Left lung (tissue), 10 donors: ENCODE data around the gene IFIH1. TPM values are rescaled to one million over a fixed set of nuclear protein-coding genes. Genes with fewer than 3 reads are reported as not detected.

Source experiments
- ATAC-seq: fragments of 200-7000 bp; cut with Tn5 transposase; one replicate; pipeline ENCODE4 v1.9.1; 2020; ENCODE audit warnings: moderate library complexity
- DNase-seq, 4 donors: peaks; one replicate each; pipeline ENCODE4 v3.0.0-alpha.2; 2013 to 2020
- H3K27ac ChIP-seq, 2 donors: fragments of 200-600 bp; sonication (generic) in 1 of 2; one replicate each; pipeline versions ENCODE4 v1.5.0 to v1.8.0; 2020 to 2021
- H3K27me3 ChIP-seq, 2 donors: fragments of 200-600 bp; sonication (generic) in 1 of 2; one replicate each; pipeline versions ENCODE4 v1.5.0 to v1.8.0; 2020 to 2021
- H3K36me3 ChIP-seq, 2 donors: fragments of 200-600 bp; sonication (generic) in 1 of 2; one replicate each; pipeline versions ENCODE4 v1.5.0 to v1.8.0; 2020 to 2021
- H3K4me1 ChIP-seq, 2 donors: fragments of 200-600 bp; one replicate each; pipeline ENCODE4 v1.8.0; 2021
- H3K4me3 ChIP-seq, 2 donors: fragments of 200-600 bp; sonication (generic) in 1 of 2; one replicate each; pipeline versions ENCODE4 v1.5.0 to v1.8.0; 2020 to 2021; ENCODE audit warnings: mild to moderate bottlenecking in 1 of 2
- H3K9me3 ChIP-seq, 2 donors: fragments of 200-600 bp; sonication (generic) in 1 of 2; one replicate each; pipeline versions ENCODE4 v1.5.0 to v1.8.0; 2020 to 2021
- intact Hi-C, 2 donors: fragments of 100-400 bp; cut with DNase I; formaldehyde crosslinking; loops; one replicate each; pipeline versions ENCODE4 v1.11.2 to v1.14.2; 2022
- polyA plus RNA-seq, 6 donors: library from polyadenylated mRNA; unstranded; fragments of 120-200 nt; gene quantifications; one replicate each; pipeline ENCODE4 v1.2.1, GENCODE V29; 2013; ENCODE audit not compliant: insufficient read length in 6 of 6
- total RNA-seq, 2 donors: library from RNA; stranded (reverse); fragmentation: NEBNext Ultra II Directional; extraction: Animal tissue kit (Norgen Biotek cat#: 25700); gene quantifications; one replicate each; pipeline ENCODE4 v1.2.1, GENCODE V29; 2021
- TF ChIP-seq, protein P1 (sequence below), 2 donors: fragments of 200-600 bp; sonication (generic) in 1 of 2; IDR thresholded peaks; one replicate each; pipeline versions ENCODE4 v1.5.0 to v1.8.0; 2021; ENCODE audit warnings: antibody characterized with exemption in 2 of 2
- donor health status: DM: no; HTN: yes; CAD: no.
- donor health status: DM: no; HTN: no; CAD: no.

Gene IFIH1
- total and polyA plus RNA-seq, 8 donors = 11.6 to 33.5 (median 12.8) TPM

DNA sequence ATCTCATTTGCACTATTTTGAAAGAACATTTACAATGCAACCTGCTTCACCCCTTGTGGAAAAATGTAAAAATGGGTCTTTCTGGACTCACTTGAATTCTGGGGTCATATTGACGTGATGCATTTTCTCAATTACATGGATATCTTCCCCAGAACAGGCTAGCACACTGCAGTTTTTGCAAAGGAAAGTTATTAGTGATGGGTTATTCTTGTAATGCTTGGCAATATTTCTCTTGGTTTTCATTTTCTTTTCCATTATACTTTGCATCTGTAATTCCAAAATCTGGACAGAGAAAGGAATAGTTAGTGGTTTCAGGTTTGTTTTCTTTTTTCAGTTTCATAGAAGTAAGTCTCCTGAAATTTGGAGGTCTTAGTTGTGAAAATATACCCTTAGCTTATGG, 50.5 kb downstream of the IFIH1 start:
- Histone ChIP-seq H3K36me3 (peaks cover 0 to 72% of the 10 kb centered on the region in 2 donors), H3K4me1 (no peaks in the 10 kb centered on the region), H3K9me3 (no peaks in the 10 kb centered on the region), H3K27ac (no peak overlapping the region), H3K4me3 (no peak overlapping the region), H3K27me3 (no peaks in the 10 kb centered on the region)
- intact Hi-C loops = no loop called here
- TF ChIP-seq, protein P1, sequence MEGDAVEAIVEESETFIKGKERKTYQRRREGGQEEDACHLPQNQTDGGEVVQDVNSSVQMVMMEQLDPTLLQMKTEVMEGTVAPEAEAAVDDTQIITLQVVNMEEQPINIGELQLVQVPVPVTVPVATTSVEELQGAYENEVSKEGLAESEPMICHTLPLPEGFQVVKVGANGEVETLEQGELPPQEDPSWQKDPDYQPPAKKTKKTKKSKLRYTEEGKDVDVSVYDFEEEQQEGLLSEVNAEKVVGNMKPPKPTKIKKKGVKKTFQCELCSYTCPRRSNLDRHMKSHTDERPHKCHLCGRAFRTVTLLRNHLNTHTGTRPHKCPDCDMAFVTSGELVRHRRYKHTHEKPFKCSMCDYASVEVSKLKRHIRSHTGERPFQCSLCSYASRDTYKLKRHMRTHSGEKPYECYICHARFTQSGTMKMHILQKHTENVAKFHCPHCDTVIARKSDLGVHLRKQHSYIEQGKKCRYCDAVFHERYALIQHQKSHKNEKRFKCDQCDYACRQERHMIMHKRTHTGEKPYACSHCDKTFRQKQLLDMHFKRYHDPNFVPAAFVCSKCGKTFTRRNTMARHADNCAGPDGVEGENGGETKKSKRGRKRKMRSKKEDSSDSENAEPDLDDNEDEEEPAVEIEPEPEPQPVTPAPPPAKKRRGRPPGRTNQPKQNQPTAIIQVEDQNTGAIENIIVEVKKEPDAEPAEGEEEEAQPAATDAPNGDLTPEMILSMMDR (IDR thresholded peaks at IDR 0.05) = no peak
- no peak for ATAC-seq
- no peak for DNase-seq

DNA sequence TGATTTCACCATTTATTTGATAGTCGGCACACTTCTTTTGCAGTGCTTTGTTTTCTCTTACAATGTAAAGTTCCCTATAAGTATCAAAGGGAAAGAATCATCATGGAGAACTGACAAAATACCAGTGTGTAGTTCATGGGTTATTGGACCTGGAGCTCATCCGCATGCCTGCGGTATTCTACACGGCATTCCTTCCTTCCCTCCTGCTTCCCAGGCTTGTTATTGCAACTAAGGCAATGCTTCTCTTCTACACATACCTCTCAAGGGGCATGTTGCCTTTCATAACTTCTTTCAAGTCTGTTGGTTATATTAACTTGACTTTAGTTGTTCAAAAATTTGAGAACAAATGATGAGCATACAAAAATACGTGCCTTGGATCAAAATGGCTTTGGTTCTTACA, 51.0 kb downstream of the IFIH1 start:
- Histone ChIP-seq H3K4me1 (no peaks in the 10 kb centered on the region), H3K27ac (no peak overlapping the region), H3K27me3 (no peaks in the 10 kb centered on the region), H3K36me3 (peaks cover 0 to 69% of the 10 kb centered on the region in 2 donors), H3K4me3 (no peak overlapping the region), H3K9me3 (no peaks in the 10 kb centered on the region)
- ATAC-seq (no peak), DNase-seq (no peak)
- TF ChIP-seq, protein P1 (IDR thresholded peaks at IDR 0.05) = no peak
- intact Hi-C loops = no loop called here

DNA sequence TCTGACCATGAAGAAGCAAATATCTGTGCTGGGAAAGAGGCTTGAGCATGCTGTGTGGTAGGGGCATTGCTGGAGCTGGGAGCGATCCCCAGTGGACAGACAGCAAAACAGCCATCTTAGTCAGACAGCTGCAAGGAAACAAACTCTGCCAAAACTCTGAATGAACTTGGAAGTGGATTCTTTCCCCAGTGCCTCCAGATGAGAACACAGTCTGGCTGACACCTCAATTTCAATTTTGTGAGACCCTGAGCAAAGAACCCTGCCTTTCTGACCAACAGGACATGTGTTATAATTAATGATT, 52.1 kb downstream of the IFIH1 start:
- no peak overlapping the region for H3K4me3 ChIP-seq
- H3K36me3 ChIP-seq = peaks cover 0 to 58% of the 10 kb centered on the region in 2 donors
- H3K27me3 ChIP-seq = no peaks in the 10 kb centered on the region
- DNase-seq (no peak), ATAC-seq (no peak)
- TF ChIP-seq, protein P1 (IDR thresholded peaks at IDR 0.05) = no peak
- H3K4me1 ChIP-seq = peaks cover 6 to 9% of the 10 kb centered on the region in 2 donors
- intact Hi-C loops = no loop called here
- no peaks in the 10 kb centered on the region for H3K9me3 ChIP-seq
- no peak overlapping the region for H3K27ac ChIP-seq

DNA sequence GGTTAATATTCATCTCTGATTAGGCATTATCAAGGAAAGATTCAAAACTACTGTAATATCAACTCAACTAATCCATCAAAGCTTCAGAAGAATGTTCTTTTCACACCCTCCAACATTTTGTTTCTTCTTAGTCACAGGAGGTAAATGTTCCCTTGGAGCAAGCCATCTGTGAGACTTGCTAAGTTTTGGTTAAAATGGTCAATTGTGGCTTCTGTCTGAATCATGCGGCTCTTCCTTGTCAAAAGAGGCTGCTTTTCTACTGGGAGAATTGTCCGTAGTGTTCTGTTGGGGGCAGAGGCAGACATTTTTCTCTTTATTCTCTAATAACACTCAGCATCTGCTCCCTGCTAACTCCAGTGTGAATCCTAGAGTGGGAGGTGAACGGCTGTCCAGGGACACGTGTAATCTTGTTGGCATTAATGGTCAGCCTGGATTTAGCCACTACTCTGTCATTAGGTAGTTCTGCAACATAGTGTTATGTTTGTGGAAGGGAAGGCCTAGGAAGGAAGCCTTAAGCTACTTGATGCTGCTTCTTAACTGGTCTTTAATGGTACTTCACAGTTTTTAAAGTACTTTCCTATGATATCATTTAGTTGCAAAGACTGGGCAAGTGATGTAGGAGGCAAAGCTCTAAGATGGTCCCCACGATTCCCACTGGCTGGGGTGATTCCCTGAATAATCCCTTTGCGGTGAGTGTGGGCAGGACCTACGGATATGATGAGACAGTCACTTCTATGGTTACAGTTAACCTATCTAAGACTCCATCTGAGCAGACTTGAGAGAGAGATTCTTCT, 52.6 kb downstream of the IFIH1 start:
- Histone ChIP-seq H3K27me3 (no peaks in the 10 kb centered on the region), H3K27ac (no peak overlapping the region), H3K9me3 (no peaks in the 10 kb centered on the region), H3K4me3 (no peak overlapping the region), H3K36me3 (peaks cover 0 to 52% of the 10 kb centered on the region in 2 donors), H3K4me1 (peaks cover 9 to 14% of the 10 kb centered on the region in 2 donors)
- TF ChIP-seq, protein P1 (IDR thresholded peaks at IDR 0.05) = no peak
- DNase-seq = no peak
- intact Hi-C loops = no loop called here
- peak; percentile 47 for ATAC-seq

DNA sequence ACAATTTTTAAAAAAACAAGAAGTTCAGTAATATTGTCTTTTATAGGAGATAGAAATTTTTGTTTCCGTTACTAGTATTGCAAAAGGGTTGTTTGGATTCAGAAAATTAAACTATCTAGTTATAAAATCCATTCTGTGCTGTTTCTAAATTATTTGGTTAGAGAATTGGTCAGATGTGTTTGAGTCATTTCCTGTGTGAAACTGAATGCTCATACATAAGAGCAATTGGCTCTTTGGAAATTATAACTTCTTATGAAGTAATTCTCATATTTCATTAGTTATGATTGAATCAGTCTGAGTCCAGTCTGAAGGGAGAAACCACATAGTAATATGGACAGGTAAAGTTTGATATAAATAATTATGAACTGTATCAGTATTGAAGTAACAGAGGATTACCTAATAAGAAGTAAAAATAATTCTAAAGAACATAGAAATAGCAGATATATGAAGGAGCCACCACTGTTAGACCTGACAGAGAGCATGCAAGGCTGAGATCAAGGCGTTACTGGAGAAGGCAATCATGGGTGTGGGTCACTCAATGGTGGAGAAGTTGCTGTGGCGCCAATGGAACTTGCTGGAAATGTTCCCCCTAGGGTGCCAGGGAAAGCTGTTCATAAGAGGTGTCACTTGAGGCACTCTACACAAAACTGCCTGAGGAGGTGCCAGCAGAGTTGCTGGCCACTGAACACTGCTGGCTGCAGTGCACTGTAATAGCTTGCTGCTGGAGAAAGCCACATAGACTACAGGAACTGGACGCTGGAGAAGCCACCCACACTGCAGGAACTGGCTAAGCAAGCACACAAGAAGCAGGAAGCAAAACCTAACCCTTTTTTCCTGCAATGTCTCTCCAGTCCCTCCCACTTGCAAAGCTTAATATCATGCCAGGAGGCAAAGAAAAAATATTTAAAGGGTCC, 57.2 kb downstream of the IFIH1 start:
- DNase-seq (peak in 3 of 4 donors; percentile 42 to 75 (median 54)), ATAC-seq (peak; percentile 92)
- TF ChIP-seq, protein P1 (IDR thresholded peaks at IDR 0.05) = no peak
- intact Hi-C loops = no loop called here
- Histone ChIP-seq H3K36me3 (peaks cover 0 to 11% of the 10 kb centered on the region in 2 donors), H3K4me1 (peaks cover 14 to 47% of the 10 kb centered on the region in 2 donors), H3K4me3 (no peak overlapping the region), H3K27me3 (no peaks in the 10 kb centered on the region), H3K27ac (peak overlapping the region; percentile 83), H3K9me3 (no peaks in the 10 kb centered on the region)
